SK-N-SH (cell line): ENCODE measurements around the gene RGL4. TPM values are rescaled to one million over a fixed set of nuclear protein-coding genes. Genes with fewer than 3 reads are reported as not detected.

Experiments used
- CTCF ChIA-PET: fragments of 300-600, 350-600 bp; formaldehyde crosslinking; extraction: SDS; loops from one replicate; lab custom pipeline; 2021; lab: Yijun Ruan, JAX
- POLR2A ChIA-PET: fragments of 350-600 bp; sonication (Branson Sonifier 250); formaldehyde crosslinking; extraction: SDS; loops from one replicate; lab custom pipeline; 2020; ENCODE audit warnings: antibody characterized with exemption, inconsistent platforms; lab: Yijun Ruan, JAX
- DNase-seq: peaks from one replicate; pipeline ENCODE4 v3.0.0; 2012
- H2AFZ ChIP-seq: fragments of 200-600 bp; sonication (generic); 2 replicates; pipeline ENCODE4 v1.8.1; 2016; ENCODE audit warnings: antibody characterized with exemption, mild to moderate bottlenecking, low read depth
- H3F3A ChIP-seq: fragments of 200-600 bp; sonication (generic); replicated peaks from 2 replicates; pipeline ENCODE3; 2016; ENCODE audit warnings: antibody characterized with exemption, mild to moderate bottlenecking; ENCODE audit not compliant: insufficient read depth
- H3K27ac ChIP-seq, 2 experiments: fragments of 200-500 bp in 1 of 2; fragments of 200-600 bp in 1 of 2; sonication (Bioruptor generic) in 1 of 2; sonication (generic), shearing (Covaris generic) in 1 of 2; 2 replicates each; pipeline versions ENCODE4 v1.5.1 to v1.6.1; 2014 to 2016; ENCODE audit warnings: low read depth in 2 of 2, inconsistent platforms in 1 of 2, low read length in 1 of 2, mild to moderate bottlenecking in 1 of 2, mixed read lengths in 1 of 2
- H3K27me3 ChIP-seq: fragments of 200-600 bp; sonication (generic), shearing (Covaris generic); 2 replicates; pipeline ENCODE4 v1.6.1; 2016; ENCODE audit warnings: mixed run types; ENCODE audit not compliant: insufficient read depth
- H3K36me3 ChIP-seq, 2 experiments: fragments of 200-500 bp in 1 of 2; fragments of 200-600 bp in 1 of 2; sonication (Bioruptor generic) in 1 of 2; sonication (generic) in 1 of 2; replicated peaks in 1 of 2; 2 replicates each; pipeline versions ENCODE3 to v1.5.1; 2014 to 2016; ENCODE audit warnings: low read length in 1 of 2, mild to moderate bottlenecking in 1 of 2; ENCODE audit not compliant: insufficient read depth in 2 of 2, control insufficient read depth in 1 of 2
- H3K4me1 ChIP-seq, 2 experiments: fragments of 200-500 bp in 1 of 2; fragments of 200-600 bp in 1 of 2; sonication (Bioruptor generic) in 1 of 2; sonication (generic), shearing (Covaris generic) in 1 of 2; 2 replicates each; pipeline versions ENCODE4 v1.5.1 to v1.6.1; 2014 to 2016; ENCODE audit warnings: low read depth in 1 of 2, low read length in 1 of 2, mixed run types in 1 of 2; ENCODE audit not compliant: insufficient read depth in 2 of 2, control insufficient read depth in 1 of 2
- H3K4me2 ChIP-seq: fragments of 200-600 bp; sonication (generic), shearing (Covaris generic); 2 replicates; pipeline ENCODE4 v1.6.1; 2017; ENCODE audit warnings: mixed run types
- H3K4me3 ChIP-seq, 2 experiments: fragments of 200-500 bp in 1 of 2; fragments of 200-600 bp in 1 of 2; sonication (Bioruptor generic) in 1 of 2; sonication (generic), shearing (Covaris generic) in 1 of 2; 2 replicates each; pipeline versions ENCODE4 v1.5.1 to v1.8.1; 2014 to 2016; ENCODE audit warnings: low read depth in 2 of 2, inconsistent platforms in 1 of 2, low read length in 1 of 2, mild to moderate bottlenecking in 1 of 2, mixed read lengths in 1 of 2, moderate library complexity in 1 of 2
- H3K79me2 ChIP-seq: fragments of 200-600 bp; sonication (generic); 2 replicates; pipeline ENCODE4 v1.8.1; 2017; ENCODE audit warnings: mild to moderate bottlenecking; ENCODE audit not compliant: insufficient read depth
- H3K9ac ChIP-seq: fragments of 200-600 bp; sonication (generic); 2 replicates; pipeline ENCODE4 v1.6.1; 2017; ENCODE audit warnings: mixed run types
- H3K9me2 ChIP-seq: fragments of 200-600 bp; sonication (generic); 2 replicates; pipeline ENCODE4 v1.6.1; 2017; ENCODE audit warnings: mixed run types
- H3K9me3 ChIP-seq: fragments of 200-600 bp; sonication (generic); 2 replicates; pipeline ENCODE4 v1.6.1; 2017; ENCODE audit warnings: mixed run types, mild to moderate bottlenecking, moderate library complexity
- H4K20me1 ChIP-seq: fragments of 200-600 bp; sonication (generic); 2 replicates; pipeline ENCODE4 v1.6.1; 2017; ENCODE audit warnings: mild to moderate bottlenecking, mixed run types; ENCODE audit not compliant: insufficient read depth
- CHD2 ChIP-seq: fragments of 150-350 bp; IDR thresholded peaks from 2 replicates; pipeline ENCODE4 v1.6.1; 2018; ENCODE audit warnings: low read length; ENCODE audit not compliant: partially characterized antibody
- EZH2phosphoT487 ChIP-seq: fragments of 200-600 bp; sonication (generic); IDR thresholded peaks from 2 replicates; pipeline ENCODE4 v1.6.1; 2017; ENCODE audit warnings: low read depth, mixed run types, mild to moderate bottlenecking, antibody characterized with exemption, moderate library complexity, borderline replicate concordance
- FOSL2 ChIP-seq: IDR thresholded peaks from 2 replicates; pipeline ENCODE4 v1.4.0; 2012; ENCODE audit warnings: low read depth, mild to moderate bottlenecking, moderate library complexity, borderline replicate concordance
- GABPA ChIP-seq: IDR thresholded peaks from 2 replicates; pipeline ENCODE4 v1.4.0; 2012; ENCODE audit warnings: low read depth, mild to moderate bottlenecking
- GATA2 ChIP-seq: sonication (generic); formaldehyde crosslinking; IDR thresholded peaks from 2 replicates; pipeline ENCODE4 v1.5.0; 2020; ENCODE audit warnings: mild to moderate bottlenecking, missing genetic modification reagents
- JUND ChIP-seq: IDR thresholded peaks from 2 replicates; pipeline ENCODE4 v1.4.0; 2012
- MXI1 ChIP-seq: IDR thresholded peaks from 2 replicates; pipeline ENCODE4 v1.6.1; 2012; ENCODE audit warnings: mild to moderate bottlenecking, low read depth, low read length, improper control_type of control experiment
- NFIC ChIP-seq: IDR thresholded peaks from 2 replicates; pipeline ENCODE4 v1.4.0; 2012; ENCODE audit warnings: borderline replicate concordance
- POLR2AphosphoS5 ChIP-seq: IDR thresholded peaks from 2 replicates; pipeline ENCODE4 v1.6.1; 2012; ENCODE audit warnings: low read depth, low read length
- REST ChIP-seq: IDR thresholded peaks from 2 replicates; pipeline ENCODE4 v1.6.1; 2012; ENCODE audit warnings: mild to moderate bottlenecking, low read depth, low read length, moderate library complexity
- RFX5 ChIP-seq: IDR thresholded peaks from 2 replicates; pipeline ENCODE4 v1.6.1; 2012; ENCODE audit warnings: mild to moderate bottlenecking, improper control_type of control experiment, low read length
- RXRA ChIP-seq: IDR thresholded peaks from 2 replicates; pipeline ENCODE4 v1.4.0; 2012; ENCODE audit warnings: low read depth, mild to moderate bottlenecking, borderline replicate concordance
- TCF12 ChIP-seq: IDR thresholded peaks from 2 replicates; pipeline ENCODE4 v1.4.0; 2012
- WGBS: methylation state at CpG from one replicate; pipeline ENCODE4 v1.1.6; 2017; ENCODE audit warnings: low lambda C conversion rate; 5-methylcytosine and 5-hydroxymethylcytosine counted together
- polyA plus RNA-seq, 3 experiments: library from polyadenylated mRNA; depleted of rRNA; stranded (reverse); fragments of >200 nt; gene quantifications; 2 replicates each; pipeline ENCODE4 v1.2.3, GENCODE V29; 2012
- TF ChIP-seq, protein P1 (sequence below): fragments of 150-350 bp; IDR thresholded peaks from 2 replicates; pipeline ENCODE4 v1.6.1; 2016; ENCODE audit warnings: mild to moderate bottlenecking, low read depth, low read length
- TF ChIP-seq, protein P2 (sequence below): IDR thresholded peaks from 2 replicates; pipeline ENCODE4; 2012
- TF ChIP-seq, protein P3 (sequence below): IDR thresholded peaks from 2 replicates; pipeline ENCODE4 v1.4.0; 2012; ENCODE audit warnings: low read depth, borderline replicate concordance
- TF ChIP-seq, protein P4 (sequence below): IDR thresholded peaks from 2 replicates; pipeline ENCODE4 v1.4.0; 2012; ENCODE audit warnings: low read depth
- TF ChIP-seq, protein P5 (sequence below): fragments of 200-600 bp; sonication (generic); IDR thresholded peaks from 2 replicates; pipeline ENCODE4 v1.6.1; 2017; ENCODE audit warnings: antibody characterized with exemption, mild to moderate bottlenecking, moderate library complexity

The RGL4 gene
- polyA plus RNA-seq, 1 of the 3 experiments (the other 2 are of a cell fraction): not detected

- Histone ChIP-seq H3K9me2 (no peaks in the 10 kb centered on the region), H3K79me2 (no peaks in the 10 kb centered on the region), H3K4me3 (no peak overlapping the region), H4K20me1 (no peaks in the 10 kb centered on the region), H3K36me3 (no peaks in the 10 kb centered on the region), H3K27me3 (no peaks in the 10 kb centered on the region), H3F3A (no peaks in the 10 kb centered on the region), H3K4me1 (no peaks in the 10 kb centered on the region), H3K9me3 (no peaks in the 10 kb centered on the region), H3K27ac (no peak overlapping the region), H3K9ac (no peak overlapping the region), H2AFZ (no peak overlapping the region), H3K4me2 (no peak overlapping the region)
- CTCF ChIA-PET: no interaction called here
- no peak for DNase-seq
- WGBS: 78% methylated on average over 1 of the region's 8 CpGs
- no peak for TF ChIP-seq JUND
- POLR2A ChIA-PET: no interaction called here
These were observed 38.1 kb upstream of the RGL4 start for GRCh38 chr22:23652711-23653110.

DNA sequence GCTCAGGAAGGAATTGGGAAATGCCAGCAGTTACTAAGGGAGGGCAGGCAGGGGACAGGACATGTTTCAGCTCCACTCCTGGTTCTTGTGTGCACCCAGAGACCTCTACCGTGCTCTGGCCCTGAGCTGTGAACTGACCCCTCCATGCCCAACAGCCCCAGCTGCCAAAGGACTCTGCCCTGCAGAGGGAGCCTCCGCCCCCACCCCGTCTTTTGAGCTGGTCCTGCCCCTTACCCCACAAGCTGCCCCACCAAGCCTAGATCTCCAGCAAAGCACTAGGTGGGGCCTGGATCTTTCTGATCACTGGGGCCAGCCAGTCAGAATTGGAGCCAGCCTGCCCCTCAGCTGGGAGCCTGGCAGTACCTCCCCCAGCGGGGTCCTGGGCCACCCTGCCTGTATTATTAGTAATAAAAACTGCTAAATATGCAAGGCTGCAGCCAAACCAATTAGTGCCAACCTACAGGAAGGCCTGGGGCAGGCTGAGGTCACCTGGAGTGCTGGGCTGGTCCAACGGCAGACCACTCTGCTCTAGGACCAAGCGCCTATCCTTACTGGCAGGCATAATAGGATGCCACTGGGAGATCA is 34.8 kb upstream of the RGL4 start:
- CTCF ChIA-PET: no interaction called here
- Histone ChIP-seq H3K36me3 (no peaks in the 10 kb centered on the region), H3K4me2 (no peak overlapping the region), H3K27me3 (no peaks in the 10 kb centered on the region), H3K9me2 (no peaks in the 10 kb centered on the region)
- TF ChIP-seq POLR2AphosphoS5 (no peak), RXRA (no peak), CHD2 (no peak), GABPA (no peak), EZH2phosphoT487 (no peak), TCF12 (no peak), NFIC (no peak), REST (no peak), MXI1 (no peak), FOSL2 (no peak), GATA2 (CRISPR knock-in tag) (no peak), RFX5 (no peak)
- TF ChIP-seq, protein P1, sequence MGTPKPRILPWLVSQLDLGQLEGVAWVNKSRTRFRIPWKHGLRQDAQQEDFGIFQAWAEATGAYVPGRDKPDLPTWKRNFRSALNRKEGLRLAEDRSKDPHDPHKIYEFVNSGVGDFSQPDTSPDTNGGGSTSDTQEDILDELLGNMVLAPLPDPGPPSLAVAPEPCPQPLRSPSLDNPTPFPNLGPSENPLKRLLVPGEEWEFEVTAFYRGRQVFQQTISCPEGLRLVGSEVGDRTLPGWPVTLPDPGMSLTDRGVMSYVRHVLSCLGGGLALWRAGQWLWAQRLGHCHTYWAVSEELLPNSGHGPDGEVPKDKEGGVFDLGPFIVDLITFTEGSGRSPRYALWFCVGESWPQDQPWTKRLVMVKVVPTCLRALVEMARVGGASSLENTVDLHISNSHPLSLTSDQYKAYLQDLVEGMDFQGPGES: no peak
- TF ChIP-seq, protein P2, sequence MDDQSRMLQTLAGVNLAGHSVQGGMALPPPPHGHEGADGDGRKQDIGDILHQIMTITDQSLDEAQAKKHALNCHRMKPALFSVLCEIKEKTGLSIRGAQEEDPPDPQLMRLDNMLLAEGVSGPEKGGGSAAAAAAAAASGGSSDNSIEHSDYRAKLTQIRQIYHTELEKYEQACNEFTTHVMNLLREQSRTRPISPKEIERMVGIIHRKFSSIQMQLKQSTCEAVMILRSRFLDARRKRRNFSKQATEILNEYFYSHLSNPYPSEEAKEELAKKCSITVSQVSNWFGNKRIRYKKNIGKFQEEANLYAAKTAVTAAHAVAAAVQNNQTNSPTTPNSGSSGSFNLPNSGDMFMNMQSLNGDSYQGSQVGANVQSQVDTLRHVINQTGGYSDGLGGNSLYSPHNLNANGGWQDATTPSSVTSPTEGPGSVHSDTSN: no peak
- TF ChIP-seq, protein P3, sequence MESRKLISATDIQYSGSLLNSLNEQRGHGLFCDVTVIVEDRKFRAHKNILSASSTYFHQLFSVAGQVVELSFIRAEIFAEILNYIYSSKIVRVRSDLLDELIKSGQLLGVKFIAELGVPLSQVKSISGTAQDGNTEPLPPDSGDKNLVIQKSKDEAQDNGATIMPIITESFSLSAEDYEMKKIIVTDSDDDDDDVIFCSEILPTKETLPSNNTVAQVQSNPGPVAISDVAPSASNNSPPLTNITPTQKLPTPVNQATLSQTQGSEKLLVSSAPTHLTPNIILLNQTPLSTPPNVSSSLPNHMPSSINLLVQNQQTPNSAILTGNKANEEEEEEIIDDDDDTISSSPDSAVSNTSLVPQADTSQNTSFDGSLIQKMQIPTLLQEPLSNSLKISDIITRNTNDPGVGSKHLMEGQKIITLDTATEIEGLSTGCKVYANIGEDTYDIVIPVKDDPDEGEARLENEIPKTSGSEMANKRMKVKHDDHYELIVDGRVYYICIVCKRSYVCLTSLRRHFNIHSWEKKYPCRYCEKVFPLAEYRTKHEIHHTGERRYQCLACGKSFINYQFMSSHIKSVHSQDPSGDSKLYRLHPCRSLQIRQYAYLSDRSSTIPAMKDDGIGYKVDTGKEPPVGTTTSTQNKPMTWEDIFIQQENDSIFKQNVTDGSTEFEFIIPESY: no peak
- TF ChIP-seq, protein P4, sequence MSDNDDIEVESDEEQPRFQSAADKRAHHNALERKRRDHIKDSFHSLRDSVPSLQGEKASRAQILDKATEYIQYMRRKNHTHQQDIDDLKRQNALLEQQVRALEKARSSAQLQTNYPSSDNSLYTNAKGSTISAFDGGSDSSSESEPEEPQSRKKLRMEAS: no peak
- TF ChIP-seq, protein P5, sequence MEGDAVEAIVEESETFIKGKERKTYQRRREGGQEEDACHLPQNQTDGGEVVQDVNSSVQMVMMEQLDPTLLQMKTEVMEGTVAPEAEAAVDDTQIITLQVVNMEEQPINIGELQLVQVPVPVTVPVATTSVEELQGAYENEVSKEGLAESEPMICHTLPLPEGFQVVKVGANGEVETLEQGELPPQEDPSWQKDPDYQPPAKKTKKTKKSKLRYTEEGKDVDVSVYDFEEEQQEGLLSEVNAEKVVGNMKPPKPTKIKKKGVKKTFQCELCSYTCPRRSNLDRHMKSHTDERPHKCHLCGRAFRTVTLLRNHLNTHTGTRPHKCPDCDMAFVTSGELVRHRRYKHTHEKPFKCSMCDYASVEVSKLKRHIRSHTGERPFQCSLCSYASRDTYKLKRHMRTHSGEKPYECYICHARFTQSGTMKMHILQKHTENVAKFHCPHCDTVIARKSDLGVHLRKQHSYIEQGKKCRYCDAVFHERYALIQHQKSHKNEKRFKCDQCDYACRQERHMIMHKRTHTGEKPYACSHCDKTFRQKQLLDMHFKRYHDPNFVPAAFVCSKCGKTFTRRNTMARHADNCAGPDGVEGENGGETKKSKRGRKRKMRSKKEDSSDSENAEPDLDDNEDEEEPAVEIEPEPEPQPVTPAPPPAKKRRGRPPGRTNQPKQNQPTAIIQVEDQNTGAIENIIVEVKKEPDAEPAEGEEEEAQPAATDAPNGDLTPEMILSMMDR: no peak
- TF ChIP-seq, all 33 proteins: peak for 0
- Histone ChIP-seq H3F3A (no peaks in the 10 kb centered on the region), H2AFZ (no peak overlapping the region), H3K4me3 (no peak overlapping the region), H3K9me3 (no peaks in the 10 kb centered on the region), H3K27ac (no peak overlapping the region), H3K4me1 (no peaks in the 10 kb centered on the region), H3K9ac (no peak overlapping the region), H3K79me2 (no peaks in the 10 kb centered on the region), H4K20me1 (no peaks in the 10 kb centered on the region)
- POLR2A ChIA-PET: no interaction called here
- DNase-seq: no peak
- WGBS: no CpG with 5 or more reads among the region's 6 CpGs
